GM23248 (cell line): Measurements from ENCODE around the gene GLI2. TPM values are rescaled to one million over a fixed set of nuclear protein-coding genes. Genes with fewer than 3 reads are reported as not detected.
A peak's percentile ranks its signal among the peaks of the same experiment; 100 is the strongest.

Experiments
- DNase-seq: peaks from one replicate; pipeline ENCODE4 v3.0.0-alpha.2; 2015
- H2AFZ ChIP-seq: fragments of 200-600 bp; sonication (generic); 2 replicates; pipeline ENCODE4 v1.6.1; 2016; ENCODE audit warnings: antibody characterized with exemption
- H3F3A ChIP-seq: fragments of 200-600 bp; sonication (generic); 2 replicates; pipeline ENCODE4 v1.6.1; 2016; ENCODE audit warnings: mild to moderate bottlenecking, antibody characterized with exemption, mixed run types; ENCODE audit not compliant: insufficient read depth
- H3K27ac ChIP-seq: fragments of 200-600 bp; sonication (generic); 2 replicates; pipeline ENCODE4 v1.5.1; 2016; ENCODE audit warnings: mild to moderate bottlenecking
- H3K27me3 ChIP-seq: fragments of 200-600 bp; sonication (generic); replicated peaks from 2 replicates; pipeline ENCODE4 v1.6.1; 2016; ENCODE audit warnings: mild to moderate bottlenecking; ENCODE audit not compliant: insufficient read depth
- H3K36me3 ChIP-seq: fragments of 200-600 bp; sonication (generic); 2 replicates; pipeline ENCODE4 v1.6.1; 2016; ENCODE audit warnings: low read depth, mild to moderate bottlenecking
- H3K4me1 ChIP-seq: fragments of 200-600 bp; sonication (generic); 2 replicates; pipeline ENCODE4 v1.6.1; 2016; ENCODE audit warnings: mild to moderate bottlenecking; ENCODE audit not compliant: insufficient read depth
- H3K4me2 ChIP-seq: fragments of 200-600 bp; sonication (generic); one replicate; pipeline ENCODE4 v1.6.1; 2016; ENCODE audit warnings: mild to moderate bottlenecking; ENCODE audit not compliant: unreplicated experiment
- H3K4me3 ChIP-seq: fragments of 200-600 bp; sonication (generic); 2 replicates; pipeline ENCODE4 v1.5.1; 2016; ENCODE audit warnings: mild to moderate bottlenecking
- H3K79me2 ChIP-seq: fragments of 200-600 bp; sonication (generic); 2 replicates; pipeline ENCODE4 v1.6.1; 2016; ENCODE audit warnings: mild to moderate bottlenecking; ENCODE audit not compliant: insufficient read depth
- H3K9ac ChIP-seq: fragments of 200-600 bp; sonication (generic); 2 replicates; pipeline ENCODE4 v1.6.1; 2016; ENCODE audit warnings: mild to moderate bottlenecking
- H3K9me2 ChIP-seq: fragments of 200-600 bp; sonication (generic); 2 replicates; pipeline ENCODE4 v1.6.1; 2016; ENCODE audit warnings: mixed run types, mild to moderate bottlenecking, moderate library complexity; ENCODE audit not compliant: insufficient read depth
- H3K9me3 ChIP-seq: fragments of 200-600 bp; sonication (generic); one replicate; pipeline ENCODE4 v1.6.1; 2017; ENCODE audit warnings: low read depth
- H4K20me1 ChIP-seq: fragments of 200-600 bp; sonication (generic); 2 replicates; pipeline ENCODE4 v1.6.0; 2016; ENCODE audit not compliant: insufficient read depth
- EZH2 ChIP-seq: fragments of 200-600 bp; sonication (generic); IDR thresholded peaks from 2 replicates; pipeline ENCODE4 v1.6.1; 2018; ENCODE audit warnings: antibody characterized with exemption, mild to moderate bottlenecking; ENCODE audit not compliant: insufficient read depth, poor library complexity, severe bottlenecking
- EZH2phosphoT487 ChIP-seq: fragments of 200-600 bp; sonication (generic); IDR thresholded peaks from 2 replicates; pipeline ENCODE4 v1.6.1; 2018; ENCODE audit warnings: antibody characterized with exemption, moderate library complexity, mild to moderate bottlenecking, low read depth; ENCODE audit not compliant: insufficient read depth
- WGBS, 2 experiments: methylation state at CpG; one replicate each; pipeline ENCODE4 v1.1.6; 2015 to 2017; ENCODE audit warnings: low lambda C conversion rate in 2 of 2, low coverage in 1 of 2; ENCODE audit errors: missing lambda C conversion rate in 2 of 2; 5-methylcytosine and 5-hydroxymethylcytosine counted together
- in situ Hi-C: fragments of 300-500 bp; cut with MboI; formaldehyde crosslinking; loops from 2 replicates; pipeline ENCODE4 v1.15.0; 2020
- polyA plus RNA-seq: library from polyadenylated mRNA; unstranded; fragments of >200 nt; fragmentation: Nextera tagmentation; extraction: Ambion mirVana; gene quantifications from 2 replicates; pipeline ENCODE4 v1.2.1, GENCODE V29; 2016
- total RNA-seq: library from RNA; depleted of rRNA; stranded (reverse); fragments of >200 nt; shearing (Covaris generic); gene quantifications from 2 replicates; pipeline ENCODE4 v1.2.3, GENCODE V29; 2014

Gene GLI2
- total and polyA plus RNA-seq, 2 experiments from 2014 or later, result 8.3 to 9.0 TPM

GRCh38 chr2:120763508-120763907 lies 27.8 kb downstream of the GLI2 start:
- H3K79me2 ChIP-seq, result peaks cover 100% of the 10 kb centered on the region
- no peak overlapping the region for H3K4me2 ChIP-seq
- H4K20me1 ChIP-seq, result no peaks in the 10 kb centered on the region
- no peak overlapping the region for H3K9ac ChIP-seq
- WGBS, 2 experiments, result 54 to 66% methylated on average over 7 to 8 of the region's 8 CpGs
- in situ Hi-C loops, result no loop called here
- H3K36me3 ChIP-seq, result no peaks in the 10 kb centered on the region
- H3K27ac ChIP-seq, result no peak overlapping the region
- H3F3A ChIP-seq, result peaks cover 5% of the 10 kb centered on the region; the same call in 1 of the 2 replicates
- TF ChIP-seq EZH2 (no peak), EZH2phosphoT487 (no peak)
- no peak overlapping the region for H2AFZ ChIP-seq
- no peak overlapping the region for H3K4me3 ChIP-seq
- H3K4me1 ChIP-seq, result peaks cover 45% of the 10 kb centered on the region
- DNase-seq, result no peak
- no peaks in the 10 kb centered on the region for H3K9me3 ChIP-seq
- no peaks in the 10 kb centered on the region for H3K9me2 ChIP-seq
- no peaks in the 10 kb centered on the region for H3K27me3 ChIP-seq

GRCh38 chr2:120763931-120764330 lies 28.3 kb downstream of the GLI2 start:
- Histone ChIP-seq H3K4me3 (no peak overlapping the region), H3K27ac (no peak overlapping the region), H3F3A (peaks cover 5% of the 10 kb centered on the region; the same call in 1 of the 2 replicates), H3K36me3 (no peaks in the 10 kb centered on the region), H4K20me1 (no peaks in the 10 kb centered on the region), H3K4me2 (no peak overlapping the region), H3K4me1 (peaks cover 41% of the 10 kb centered on the region), H3K9me3 (no peaks in the 10 kb centered on the region), H3K27me3 (no peaks in the 10 kb centered on the region), H3K79me2 (peaks cover 100% of the 10 kb centered on the region), H2AFZ (no peak overlapping the region), H3K9ac (no peak overlapping the region), H3K9me2 (no peaks in the 10 kb centered on the region)
- WGBS, 2 experiments, result 88 to 91% methylated on average over 10 of the region's 10 CpGs
- DNase-seq, result no peak
- in situ Hi-C loops, result no loop called here
- no peak for TF ChIP-seq EZH2

GRCh38 chr2:120764492-120764891 lies 28.8 kb downstream of the GLI2 start:
- H2AFZ ChIP-seq, result no peak overlapping the region
- no peaks in the 10 kb centered on the region for H4K20me1 ChIP-seq
- H3K4me1 ChIP-seq, result peaks cover 38% of the 10 kb centered on the region
- H3K9me3 ChIP-seq, result no peaks in the 10 kb centered on the region
- no peak overlapping the region for H3K4me3 ChIP-seq
- peaks cover 5% of the 10 kb centered on the region; the same call in 1 of the 2 replicates for H3F3A ChIP-seq
- no peak overlapping the region for H3K4me2 ChIP-seq
- peaks cover 100% of the 10 kb centered on the region for H3K79me2 ChIP-seq
- no peaks in the 10 kb centered on the region for H3K27me3 ChIP-seq
- no peaks in the 10 kb centered on the region for H3K9me2 ChIP-seq
- no peak for DNase-seq
- in situ Hi-C loops, result no loop called here
- H3K9ac ChIP-seq, result no peak overlapping the region
- no peak overlapping the region for H3K27ac ChIP-seq
- WGBS, 2 experiments, result 60 to 73% methylated on average over 6 of the region's 6 CpGs
- no peaks in the 10 kb centered on the region for H3K36me3 ChIP-seq
- no peak for TF ChIP-seq EZH2phosphoT487
- TF ChIP-seq EZH2, result no peak

GRCh38 chr2:120764991-120765677 lies 29.5 kb downstream of the GLI2 start:
- H3K4me2 ChIP-seq, result peak overlapping the region; percentile 24
- peak overlapping the region; percentile 64 for H3K9ac ChIP-seq
- H3K79me2 ChIP-seq, result peaks cover 100% of the 10 kb centered on the region
- peaks cover 38% of the 10 kb centered on the region for H3K4me1 ChIP-seq
- no peaks in the 10 kb centered on the region for H4K20me1 ChIP-seq
- TF ChIP-seq EZH2 (no peak), EZH2phosphoT487 (no peak)
- 69 to 71% methylated on average over 11 of the region's 11 CpGs for WGBS, 2 experiments
- H3K9me3 ChIP-seq, result no peaks in the 10 kb centered on the region
- no peak overlapping the region for H3K4me3 ChIP-seq
- peak overlapping the region; percentile 73 for H3K27ac ChIP-seq
- peaks cover 5% of the 10 kb centered on the region; the same call in 1 of the 2 replicates for H3F3A ChIP-seq
- H3K27me3 ChIP-seq, result no peaks in the 10 kb centered on the region
- no peaks in the 10 kb centered on the region for H3K9me2 ChIP-seq
- no peak for DNase-seq
- H2AFZ ChIP-seq, result no peak overlapping the region
- in situ Hi-C loops, result no loop called here
- H3K36me3 ChIP-seq, result no peaks in the 10 kb centered on the region
